NOMO-1 (cell line): ENCODE results near the gene DDX49.
A peak's percentile ranks its signal among the peaks of the same experiment; 100 is the strongest.

Source experiments
- DNase-seq, 2 experiments: peaks; one replicate each; lab custom pipeline; 2025; ENCODE audit not compliant: unreplicated experiment in 2 of 2; lab: John Stamatoyannopoulos, UW

The DDX49 gene, protein sequence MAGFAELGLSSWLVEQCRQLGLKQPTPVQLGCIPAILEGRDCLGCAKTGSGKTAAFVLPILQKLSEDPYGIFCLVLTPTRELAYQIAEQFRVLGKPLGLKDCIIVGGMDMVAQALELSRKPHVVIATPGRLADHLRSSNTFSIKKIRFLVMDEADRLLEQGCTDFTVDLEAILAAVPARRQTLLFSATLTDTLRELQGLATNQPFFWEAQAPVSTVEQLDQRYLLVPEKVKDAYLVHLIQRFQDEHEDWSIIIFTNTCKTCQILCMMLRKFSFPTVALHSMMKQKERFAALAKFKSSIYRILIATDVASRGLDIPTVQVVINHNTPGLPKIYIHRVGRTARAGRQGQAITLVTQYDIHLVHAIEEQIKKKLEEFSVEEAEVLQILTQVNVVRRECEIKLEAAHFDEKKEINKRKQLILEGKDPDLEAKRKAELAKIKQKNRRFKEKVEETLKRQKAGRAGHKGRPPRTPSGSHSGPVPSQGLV

DNA sequence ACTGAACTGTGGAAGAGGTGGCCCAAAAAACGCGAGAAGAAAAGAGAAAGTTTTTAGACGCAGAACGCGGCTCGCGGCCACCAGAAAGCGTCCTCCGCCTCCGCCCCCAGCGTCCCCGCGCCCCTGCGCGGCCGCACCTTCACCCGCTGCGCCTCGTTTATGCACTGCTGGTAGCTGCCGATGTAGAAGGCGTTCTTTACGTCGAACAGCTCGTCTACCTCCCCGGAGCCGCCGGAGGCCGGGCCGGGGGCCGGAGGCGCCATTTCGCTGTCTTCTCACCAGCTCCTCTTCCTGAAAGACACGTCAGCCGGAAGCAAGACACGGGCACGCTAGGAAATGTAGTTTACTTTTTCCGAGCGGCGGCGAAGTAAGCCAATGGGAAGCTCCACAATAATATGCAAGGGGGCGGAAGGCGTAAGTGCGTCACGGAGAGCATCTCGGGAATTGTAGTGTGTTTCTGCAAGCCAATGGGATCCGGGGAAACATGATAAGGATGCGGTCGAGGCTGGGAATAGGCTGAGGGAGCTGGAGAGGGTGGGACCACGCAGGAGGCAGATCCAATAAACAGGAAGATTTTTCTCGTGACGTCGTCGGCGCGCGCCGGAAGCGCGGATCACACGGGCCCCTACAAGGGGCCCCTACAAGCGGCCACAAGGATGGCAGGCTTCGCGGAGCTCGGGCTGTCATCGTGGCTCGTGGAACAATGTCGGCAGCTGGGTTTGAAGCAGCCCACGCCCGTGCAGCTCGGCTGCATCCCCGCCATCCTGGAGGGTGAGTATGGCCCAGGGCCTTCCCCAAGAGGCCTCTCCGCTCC is at the start of gene DDX49, which contains the start of gene COPE:
Gene DDX49, plus strand, starts transcription at position 630 of the 814 bp plus-strand sequence. Its CDS starts 27 bp downstream, at position 657.
Gene COPE, minus strand, starts transcription at position 302 of the 814 bp plus-strand sequence. Its CDS starts 39 bp downstream, at position 263.
- DNase-seq = peak; percentile 97 to 99

DNA sequence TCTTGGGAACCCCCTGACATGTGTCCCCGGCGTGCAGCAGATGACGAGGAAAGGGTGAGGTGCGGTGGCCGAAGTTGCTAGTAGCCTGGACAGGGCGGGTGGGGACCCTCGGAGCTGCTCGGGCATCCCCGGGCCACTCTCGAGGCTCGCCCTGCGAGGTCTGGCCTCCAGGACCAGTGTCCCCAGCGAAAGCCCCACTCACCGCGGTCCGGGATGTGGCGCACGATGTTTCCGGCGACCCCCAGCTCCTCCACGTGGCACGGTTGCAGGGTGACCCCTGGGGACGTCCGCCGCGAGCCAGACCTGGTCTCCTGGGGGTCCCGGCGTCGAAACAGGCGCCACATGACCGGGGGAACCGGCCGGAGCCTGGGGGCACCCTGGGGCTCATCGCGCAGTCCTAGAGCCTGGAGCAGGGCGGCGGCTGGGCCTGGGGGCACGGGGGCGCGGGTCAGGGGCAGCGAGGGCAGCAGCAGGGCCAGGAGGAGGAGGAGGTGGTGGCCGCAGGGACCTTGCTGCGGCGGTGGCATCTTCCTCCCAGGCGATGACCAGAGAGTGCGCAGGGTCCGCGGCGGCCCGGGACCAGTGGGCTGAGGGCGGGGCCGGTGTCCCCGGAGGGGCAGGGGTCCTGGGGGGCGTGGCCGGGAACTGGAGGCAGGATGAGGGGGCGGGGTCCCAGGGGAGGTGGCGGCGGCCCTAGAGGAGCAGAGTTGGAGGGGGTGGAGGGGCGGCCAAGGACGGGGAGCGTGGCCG is 49.6 kb upstream of the DDX49 start:
- no peak for DNase-seq

DNA sequence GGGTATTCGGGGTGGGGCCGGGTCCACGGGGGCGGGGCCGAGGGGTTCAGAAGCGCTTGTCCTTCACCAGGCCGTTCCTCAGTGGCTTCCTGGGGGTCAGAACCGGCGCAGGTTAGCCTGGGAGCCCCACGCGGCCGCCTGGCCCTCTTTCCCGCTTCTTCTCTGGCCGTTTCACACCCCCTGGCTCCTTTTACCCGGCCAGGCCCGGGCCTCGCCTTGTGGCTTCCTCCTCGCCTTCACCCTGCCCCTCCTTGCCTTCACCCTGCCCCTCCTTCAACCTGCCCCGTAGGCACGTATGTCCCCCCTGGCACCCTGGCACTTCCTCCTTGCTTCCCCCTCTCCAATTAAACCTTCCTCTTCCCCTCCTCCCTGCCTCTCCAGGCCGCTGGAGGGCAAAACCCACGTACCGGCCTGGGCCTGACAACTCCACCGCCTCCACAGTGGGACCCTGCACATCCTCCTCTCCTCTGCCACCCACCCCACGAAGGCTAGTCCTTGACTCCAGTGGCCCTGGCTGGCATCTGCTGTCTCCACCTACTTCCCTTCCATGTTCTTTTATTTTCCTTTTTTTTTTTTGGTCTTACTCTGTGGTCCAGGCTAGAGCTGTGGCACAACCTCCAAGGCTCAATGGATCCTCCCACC is 48.9 kb upstream of the DDX49 start:
- no peak for DNase-seq

DNA sequence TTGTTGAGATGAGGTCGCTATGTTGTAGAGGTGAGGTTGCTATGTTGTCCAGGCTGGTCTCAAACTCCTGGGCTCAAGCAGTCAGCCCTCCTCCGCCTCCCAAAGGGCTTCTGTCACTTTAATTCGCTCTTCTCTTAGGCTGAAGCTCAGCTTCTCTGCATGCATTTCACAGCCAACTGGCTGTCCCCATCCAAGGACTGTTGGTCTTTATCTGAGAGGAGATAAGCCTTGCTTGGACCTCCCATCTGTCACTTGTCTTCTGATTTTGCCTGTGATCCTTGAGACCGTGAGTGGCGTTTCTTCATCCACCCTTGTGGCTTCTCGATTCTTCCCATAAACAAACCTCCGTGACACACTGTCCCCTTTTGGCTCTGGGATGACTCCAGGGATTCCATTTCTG is 48.0 kb upstream of the DDX49 start:
- DNase-seq = no peak

DNA sequence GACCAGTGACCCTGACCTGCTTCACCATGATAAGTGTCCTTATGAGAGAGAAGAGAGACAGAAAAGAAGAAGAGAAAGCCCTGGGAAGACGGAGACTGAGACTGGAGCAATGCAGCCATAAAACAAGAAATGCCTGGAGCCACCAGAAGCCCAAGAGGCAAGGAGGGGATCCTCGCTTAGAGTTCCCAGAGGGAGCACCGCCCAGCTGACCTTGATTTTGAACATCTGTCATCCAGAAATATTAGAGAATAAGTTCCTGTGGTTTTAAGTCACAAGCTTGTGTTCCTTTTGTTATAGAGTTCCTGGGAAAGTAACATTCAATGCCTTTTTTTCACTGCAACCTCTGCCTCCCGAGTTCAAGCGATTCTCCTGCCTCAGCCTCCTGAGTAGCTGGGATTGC is 43.8 kb upstream of the DDX49 start:
- no peak for DNase-seq

DNA sequence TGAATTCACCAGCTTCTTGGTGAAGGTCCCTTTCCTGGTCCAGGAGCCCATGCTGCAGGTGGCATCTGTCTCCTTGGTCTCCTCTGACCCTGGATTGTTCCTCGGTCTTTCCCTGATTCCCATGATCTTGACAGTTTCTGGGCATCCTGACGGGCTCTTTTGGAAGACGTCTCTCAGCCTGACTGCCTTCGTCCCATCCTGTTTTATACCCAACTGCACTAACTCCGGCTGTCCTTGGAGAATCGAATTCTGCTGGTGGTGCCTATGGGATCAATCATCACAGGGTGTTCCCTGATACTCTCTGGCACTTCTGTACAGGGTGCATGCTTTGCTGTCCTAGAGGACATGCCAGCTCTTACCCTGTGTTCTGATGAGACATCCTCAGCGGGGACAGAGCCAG is 42.6 kb upstream of the DDX49 start:
- DNase-seq = no peak

DNA sequence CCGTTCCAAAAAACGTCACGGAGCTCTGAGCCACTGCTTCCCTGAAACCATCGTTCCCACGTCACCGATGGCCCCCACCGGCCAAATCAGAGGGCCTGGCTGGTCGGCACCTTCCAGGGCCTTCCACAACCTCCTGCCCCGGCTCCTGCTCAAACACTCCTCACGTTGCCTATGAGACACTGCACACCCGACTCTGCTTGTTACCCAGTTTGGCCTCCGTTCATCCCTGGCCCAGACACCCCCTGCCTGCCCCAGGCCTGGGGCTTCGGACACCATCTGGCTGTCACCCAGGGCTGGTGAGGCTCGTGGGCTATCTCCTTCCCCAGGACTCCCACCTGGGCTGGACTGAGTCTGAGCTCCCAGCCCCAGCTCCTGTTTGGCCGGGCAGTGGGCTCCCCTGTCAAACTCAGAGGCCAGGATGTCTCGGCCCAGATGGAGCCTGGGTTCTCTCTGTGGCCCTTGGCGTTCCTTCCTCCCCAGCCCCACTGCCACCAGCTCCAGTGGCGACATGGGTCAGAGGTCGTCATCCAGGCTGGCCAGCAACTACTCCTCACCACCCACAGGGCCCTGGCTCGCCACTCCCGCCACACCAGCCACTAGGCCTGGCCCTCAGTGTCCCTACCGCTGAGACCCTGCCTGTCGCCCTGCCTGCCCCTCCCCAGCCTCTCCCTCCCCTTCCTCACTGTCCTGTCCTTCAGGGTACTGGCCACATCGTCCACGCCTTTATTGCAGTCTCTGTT is 41.3 kb upstream of the DDX49 start:
- DNase-seq = no peak

DNA sequence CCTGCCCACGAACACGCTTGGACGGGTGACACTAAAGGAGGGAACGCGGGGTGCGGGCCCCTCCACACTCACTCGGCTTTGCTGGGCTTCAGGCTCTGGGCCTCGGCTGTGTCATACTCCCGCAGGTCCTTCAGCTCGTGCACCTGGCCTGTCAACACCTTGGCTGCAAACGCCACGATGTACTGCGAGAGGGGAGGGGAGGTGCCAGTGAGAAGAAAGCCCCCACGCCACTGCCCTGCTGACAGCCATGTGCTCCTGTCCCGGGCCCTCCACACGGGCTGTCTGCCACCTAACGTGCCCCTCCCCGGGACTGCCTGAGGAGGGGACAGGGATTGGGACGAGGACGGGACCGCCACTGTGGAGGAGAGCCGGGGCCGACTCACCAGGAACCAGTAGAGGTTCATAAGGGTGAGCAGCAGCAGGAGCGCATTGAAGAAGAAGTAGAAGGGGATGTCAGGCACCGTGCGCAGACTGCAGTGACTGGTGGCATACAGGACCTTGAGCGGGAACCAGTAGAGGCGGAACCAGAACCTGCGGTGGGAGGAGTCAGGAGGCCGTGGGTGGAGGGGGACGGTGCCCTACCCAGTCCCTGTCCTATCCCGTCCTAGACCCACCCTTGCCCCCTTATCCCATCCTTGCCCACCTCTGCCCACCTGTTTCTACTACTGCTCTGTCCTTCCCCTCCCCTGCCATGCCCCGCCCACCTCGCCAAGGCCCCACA is 40.5 kb upstream of the DDX49 start:
- DNase-seq = no peak

DNA sequence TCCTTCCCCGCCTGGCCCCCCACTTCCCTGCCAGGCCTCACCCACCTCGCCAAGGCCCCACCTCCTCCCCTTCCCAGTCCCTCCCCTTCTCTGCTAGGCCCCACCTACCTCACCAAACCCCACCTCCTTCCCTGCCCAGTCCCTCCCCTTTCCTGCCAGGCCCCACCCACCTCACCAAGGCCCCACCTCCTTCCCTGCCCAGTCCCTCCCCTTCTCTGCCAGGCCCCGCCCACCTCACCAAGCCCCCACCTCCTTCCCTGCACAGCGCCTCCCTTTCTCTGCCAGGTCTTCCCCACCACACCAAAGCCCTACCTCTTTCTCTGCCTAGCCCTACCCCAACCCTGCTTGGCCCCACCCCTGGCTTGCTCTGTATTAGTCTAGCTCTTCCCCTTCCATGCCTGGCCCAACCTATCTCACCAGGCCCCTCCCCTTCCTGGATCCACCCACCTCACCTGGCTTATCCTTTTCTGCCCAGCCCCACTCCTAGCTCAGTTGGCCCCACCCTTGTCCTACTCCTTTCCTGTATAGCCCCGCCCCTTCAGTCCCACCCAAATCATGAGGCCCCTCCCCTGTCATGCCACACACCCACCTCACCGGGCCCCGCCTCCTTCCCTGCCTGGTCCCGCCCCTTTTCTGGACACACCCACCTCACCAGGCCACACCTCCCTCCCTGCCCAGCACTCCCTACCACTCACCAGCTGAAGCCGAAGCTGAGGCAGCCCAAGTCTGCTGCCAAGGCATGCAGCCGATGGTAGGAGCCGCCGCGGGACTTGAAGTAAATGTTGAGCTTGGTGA is 39.7 kb upstream of the DDX49 start:
- DNase-seq = no peak

DNA sequence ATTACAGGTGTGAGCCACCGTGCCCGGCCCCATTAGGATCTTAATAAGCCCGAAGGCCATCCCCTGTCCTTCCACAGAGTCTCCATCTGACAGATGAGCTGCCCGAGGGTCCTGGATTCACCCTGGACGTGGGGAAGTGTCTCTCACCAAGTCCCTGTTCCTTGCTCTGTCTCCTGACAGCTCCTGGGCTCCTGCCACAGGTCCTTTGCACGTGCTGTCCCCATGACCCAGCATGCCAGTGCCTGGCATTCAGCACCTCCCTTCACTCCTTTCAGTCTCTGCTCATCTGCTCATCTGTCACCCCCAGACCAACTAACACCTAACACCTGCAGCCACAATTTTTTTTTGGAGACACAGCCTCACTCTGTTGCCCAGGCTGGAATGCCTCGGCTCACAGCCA is 38.0 kb upstream of the DDX49 start:
- no peak for DNase-seq

DNA sequence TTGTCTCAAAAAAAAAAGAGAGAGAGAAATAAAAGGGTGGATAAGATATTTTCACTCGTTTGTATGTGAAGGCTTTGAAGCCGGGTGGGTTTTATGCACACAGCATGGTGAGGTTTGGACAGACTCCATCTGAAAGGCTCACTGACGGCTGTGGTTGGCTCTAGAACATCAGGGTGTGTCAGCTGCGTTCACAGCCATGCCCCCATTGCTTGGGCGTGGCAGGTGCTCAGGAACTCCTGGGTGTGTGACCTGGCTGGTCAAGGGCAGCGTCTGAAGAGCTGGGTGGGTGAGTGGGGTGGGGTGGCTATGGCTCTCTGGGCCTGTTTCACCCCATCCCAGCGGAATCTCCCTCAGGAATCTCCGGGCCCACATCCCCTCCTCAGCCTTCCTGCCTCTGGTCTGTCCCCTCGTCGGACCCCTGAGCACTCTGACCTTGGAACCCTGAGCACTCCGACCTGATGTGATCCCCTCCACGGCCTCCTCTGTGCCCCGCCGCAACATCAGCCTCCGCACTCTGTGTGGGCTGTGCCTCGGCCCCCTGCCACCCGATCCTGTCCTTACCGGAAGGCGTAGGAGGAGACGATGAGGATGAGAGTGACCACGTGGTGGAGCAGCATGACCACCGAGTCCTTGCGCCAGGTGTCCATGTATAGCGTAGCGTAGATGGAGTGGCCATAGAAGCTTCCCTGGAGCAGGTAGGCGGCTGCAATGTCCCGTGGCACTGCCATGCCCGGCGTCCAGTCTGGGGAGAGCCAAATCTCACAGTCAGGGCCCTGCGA is 35.8 kb upstream of the DDX49 start:
- no peak for DNase-seq

DNA sequence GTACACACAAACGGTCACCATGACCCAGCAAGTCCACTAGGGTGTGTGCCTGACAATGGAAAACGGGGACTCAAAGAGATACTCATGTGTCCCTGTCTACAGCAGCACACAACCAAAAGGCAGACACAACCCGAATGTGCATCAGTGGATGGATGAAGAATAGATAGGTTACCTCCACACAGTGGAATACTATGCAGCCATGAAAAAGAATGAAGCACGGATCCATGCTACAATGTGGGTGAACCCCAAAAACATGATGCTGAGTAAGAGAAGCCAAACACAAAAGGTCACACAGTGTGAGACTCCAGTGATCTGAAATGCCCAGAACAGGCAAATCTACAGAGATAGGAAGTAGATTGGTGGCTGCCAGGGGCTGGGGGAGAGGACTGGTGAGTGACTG is 32.5 kb upstream of the DDX49 start:
- DNase-seq = no peak

DNA sequence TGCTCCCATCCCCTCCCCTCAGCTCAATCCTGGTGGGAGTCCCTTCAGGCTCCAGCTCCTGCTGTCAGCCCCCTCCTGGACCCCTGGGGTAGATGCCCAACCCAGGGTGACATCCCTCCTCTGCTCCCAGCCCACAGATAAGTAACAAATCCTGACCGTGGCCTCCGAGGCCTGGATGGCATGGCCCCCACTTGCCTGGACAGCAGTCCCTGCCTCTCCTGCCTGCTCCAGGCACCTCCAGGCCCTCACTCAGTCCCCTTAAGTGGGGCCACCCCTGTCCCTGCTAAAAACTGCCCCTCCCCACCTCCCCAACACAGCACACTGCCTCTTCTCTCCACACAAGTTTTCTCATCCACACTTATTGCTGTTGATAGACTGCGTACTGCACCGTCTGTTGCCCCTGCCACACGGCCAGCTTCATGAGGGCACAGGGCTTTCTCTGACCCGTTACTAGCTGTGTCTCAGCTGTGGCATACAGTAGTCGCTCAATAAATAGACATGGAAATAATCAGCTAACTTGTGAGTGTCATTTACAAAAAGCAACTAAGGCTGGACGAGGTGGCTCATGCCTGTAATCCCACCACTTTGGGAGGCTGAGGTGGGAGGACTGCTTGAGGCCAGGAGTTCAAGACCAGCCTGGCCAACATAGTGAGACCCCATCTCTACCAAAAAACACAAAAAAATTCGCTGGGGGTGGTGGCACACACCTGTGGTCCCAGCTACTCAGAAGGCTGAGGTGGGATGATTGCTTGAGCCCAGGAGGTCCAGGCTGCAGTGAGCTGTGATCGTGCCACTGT is 29.4 kb upstream of the DDX49 start:
- no peak for DNase-seq

DNA sequence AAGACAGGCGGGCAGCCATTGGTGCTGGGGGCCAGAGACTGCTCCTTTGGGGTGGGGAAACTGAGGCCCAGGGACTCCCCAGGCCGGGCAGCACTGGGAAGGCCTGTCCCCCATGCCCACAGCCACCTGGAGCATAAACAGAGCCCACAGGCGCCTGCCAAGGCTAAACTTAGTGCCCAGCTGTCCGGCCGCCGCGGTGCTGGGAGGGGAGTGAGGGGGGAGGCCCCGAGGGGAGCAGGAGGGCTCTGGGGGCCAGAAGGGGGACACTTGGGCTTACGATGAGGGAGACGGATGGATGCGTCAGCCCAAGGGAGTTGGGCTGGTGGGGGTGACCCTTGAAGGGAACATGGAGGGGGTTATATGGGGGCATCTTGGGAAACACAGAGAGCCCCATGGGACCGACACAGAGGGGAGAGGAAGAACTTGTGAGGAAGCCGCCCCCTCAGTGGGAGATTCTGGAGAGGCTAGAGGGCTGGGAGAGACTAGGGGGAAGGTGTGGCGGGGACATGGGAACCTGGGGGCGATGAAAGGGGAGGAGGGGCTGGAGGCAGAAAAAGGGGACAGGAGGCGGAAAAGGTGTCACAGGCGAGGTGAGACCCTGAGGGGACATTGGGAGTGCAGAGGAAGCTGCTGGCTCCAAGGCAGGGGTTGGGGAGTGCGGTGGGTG is 25.8 kb upstream of the DDX49 start:
- no peak for DNase-seq

DNA sequence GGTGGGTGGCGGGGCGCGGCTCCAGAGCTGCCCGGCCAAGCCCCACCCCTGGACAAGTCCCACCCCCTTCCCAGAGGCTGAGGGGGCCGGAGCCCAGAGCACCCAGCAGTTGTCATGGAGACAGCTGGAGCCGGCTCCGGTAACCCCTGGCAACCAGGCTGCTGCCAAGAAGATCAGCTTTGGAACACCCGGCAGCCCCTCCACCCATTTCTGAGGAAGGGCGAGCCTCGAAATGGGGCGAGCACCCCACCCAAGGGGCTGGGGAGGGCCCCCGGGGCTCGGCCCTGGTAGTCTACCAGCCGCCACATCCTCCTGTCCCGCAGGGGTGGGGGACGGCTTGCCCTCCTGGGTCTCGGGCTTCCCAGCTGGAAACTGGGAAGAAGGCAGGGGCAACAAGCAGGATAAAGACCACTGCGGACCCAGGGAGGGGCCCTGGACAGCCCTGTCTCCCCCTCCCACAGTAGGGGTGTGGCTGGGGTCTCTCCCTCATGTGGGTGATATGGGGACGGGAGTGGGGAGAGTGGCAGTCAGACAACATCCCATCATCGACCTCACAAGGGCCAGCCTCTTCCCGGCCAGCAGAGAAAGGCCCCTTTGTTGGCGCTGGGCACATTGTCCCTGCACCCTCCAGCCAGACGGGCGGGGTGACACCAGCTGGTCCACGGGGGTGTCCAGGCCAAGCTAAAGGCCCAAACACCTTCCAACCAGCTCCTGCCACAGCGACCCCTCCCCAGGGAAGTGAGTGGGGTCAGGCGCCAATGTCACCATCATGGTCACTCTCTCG is 25.1 kb upstream of the DDX49 start:
- DNase-seq = no peak
